HFF-Myc (cell line): ENCODE data around the gene CDK5R2.

ENCODE experiments used
- DNase-seq: peaks from one replicate; pipeline ENCODE4 v3.0.0-alpha.2; 2011; ENCODE audit warnings: low read depth; ENCODE audit errors: extremely low read depth
- H3K4me3 ChIP-seq: replicated peaks from 2 replicates; pipeline ENCODE4 v1.5.1; 2011; ENCODE audit warnings: low read depth, mild to moderate bottlenecking, control low read depth, low read length
- TF ChIP-seq, protein P1 (sequence below): IDR thresholded peaks from 2 replicates; pipeline ENCODE4 v1.5.1; 2012; ENCODE audit warnings: mild to moderate bottlenecking, low read depth, low read length, control low read depth; ENCODE audit errors: missing control alignments

The CDK5R2 gene

DNA sequence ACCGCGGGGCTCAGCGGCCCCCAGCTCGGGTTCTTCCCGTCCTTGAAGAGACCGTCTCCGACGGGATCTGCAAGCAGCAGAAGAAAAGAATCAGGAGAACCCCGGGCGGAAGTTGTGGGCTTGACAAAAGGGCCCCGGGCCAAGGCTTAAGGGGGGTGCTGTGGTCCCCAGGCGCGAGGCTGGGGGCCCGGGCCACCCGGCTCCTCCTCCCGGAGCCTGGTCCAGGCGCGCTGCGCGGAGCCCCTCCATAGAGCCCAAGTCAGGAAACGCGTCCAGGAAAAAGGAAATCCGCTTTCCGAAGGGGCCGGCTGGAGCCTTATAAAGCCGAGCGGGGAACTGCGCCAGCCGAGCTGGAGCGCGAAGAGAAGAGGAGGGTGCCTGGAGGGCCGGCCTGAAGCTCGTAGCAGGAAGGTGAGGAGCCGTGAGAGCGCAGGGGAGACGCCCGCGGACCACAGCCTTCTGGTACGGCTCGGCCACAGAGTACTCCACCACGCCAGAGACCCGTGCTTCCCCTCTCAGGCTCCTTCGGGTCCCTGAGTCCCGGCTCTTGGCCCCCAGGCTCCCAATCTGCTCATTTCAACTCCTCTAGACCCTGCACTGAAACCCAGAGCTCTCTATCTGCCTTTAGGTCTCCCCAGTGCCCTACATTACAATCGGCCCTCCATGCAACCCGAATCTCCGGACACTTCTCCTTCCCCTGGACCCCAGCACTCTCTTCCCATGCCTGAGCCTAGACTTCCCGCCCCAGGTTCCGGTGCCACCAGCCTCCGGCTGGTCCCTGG lies 25.0 kb downstream of the CDK5R2 start:
- no peak overlapping the region for H3K4me3 ChIP-seq
- DNase-seq = no peak
- TF ChIP-seq, protein P1, sequence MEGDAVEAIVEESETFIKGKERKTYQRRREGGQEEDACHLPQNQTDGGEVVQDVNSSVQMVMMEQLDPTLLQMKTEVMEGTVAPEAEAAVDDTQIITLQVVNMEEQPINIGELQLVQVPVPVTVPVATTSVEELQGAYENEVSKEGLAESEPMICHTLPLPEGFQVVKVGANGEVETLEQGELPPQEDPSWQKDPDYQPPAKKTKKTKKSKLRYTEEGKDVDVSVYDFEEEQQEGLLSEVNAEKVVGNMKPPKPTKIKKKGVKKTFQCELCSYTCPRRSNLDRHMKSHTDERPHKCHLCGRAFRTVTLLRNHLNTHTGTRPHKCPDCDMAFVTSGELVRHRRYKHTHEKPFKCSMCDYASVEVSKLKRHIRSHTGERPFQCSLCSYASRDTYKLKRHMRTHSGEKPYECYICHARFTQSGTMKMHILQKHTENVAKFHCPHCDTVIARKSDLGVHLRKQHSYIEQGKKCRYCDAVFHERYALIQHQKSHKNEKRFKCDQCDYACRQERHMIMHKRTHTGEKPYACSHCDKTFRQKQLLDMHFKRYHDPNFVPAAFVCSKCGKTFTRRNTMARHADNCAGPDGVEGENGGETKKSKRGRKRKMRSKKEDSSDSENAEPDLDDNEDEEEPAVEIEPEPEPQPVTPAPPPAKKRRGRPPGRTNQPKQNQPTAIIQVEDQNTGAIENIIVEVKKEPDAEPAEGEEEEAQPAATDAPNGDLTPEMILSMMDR = no peak

- no peak for DNase-seq
- H3K4me3 ChIP-seq = no peak within 1 kb of the TSS
- TF ChIP-seq, protein P1 = no peak
Observed at GRCh38 chr2:218985021-218985324, 25.5 kb downstream of the CDK5R2 start, which contains the start of gene FEV. Gene FEV, minus strand, starts transcription at chr2:218985184. Its CDS starts 109 bp downstream, at chr2:218985075.

DNA sequence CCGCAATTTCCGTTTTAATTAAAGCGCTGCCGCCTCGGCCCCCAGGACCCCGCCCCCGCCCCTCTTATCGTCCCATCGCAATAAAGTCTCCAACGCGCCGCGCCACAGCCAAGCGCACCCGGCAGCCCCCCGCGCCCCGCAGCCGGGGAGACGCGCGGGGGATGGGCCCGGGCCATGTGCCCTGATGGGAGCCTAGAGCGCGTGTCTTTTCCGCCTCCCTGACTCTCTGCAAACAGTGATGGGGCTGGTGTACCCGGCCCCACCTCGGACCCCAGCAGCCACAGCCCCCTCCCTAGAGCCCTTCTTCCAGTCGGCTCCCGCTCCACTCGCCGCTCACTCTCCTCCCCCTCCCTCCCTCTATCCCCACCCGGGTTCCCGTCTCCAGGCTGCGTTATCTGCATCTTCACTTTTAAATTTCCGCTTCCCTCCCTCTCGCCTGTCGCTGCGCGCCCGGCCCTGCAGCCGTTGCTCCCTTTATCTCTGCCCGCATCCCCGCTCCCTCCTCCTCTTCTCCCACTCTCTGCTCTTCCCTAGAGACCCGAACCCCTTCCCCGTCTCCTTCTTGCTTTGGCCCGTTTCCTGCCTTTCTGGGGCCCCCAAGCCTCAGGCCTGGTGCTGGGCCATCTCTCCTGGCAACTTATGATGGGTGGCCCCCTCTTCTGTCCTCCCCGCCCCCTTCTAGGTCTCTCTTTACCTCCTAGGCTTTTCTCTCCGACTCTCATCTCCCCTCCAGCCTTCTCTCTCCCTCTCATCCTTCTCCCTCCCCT lies 26.0 kb downstream of the CDK5R2 start:
- no peak for DNase-seq
- TF ChIP-seq, protein P1 = no peak
- no peak overlapping the region for H3K4me3 ChIP-seq

DNA sequence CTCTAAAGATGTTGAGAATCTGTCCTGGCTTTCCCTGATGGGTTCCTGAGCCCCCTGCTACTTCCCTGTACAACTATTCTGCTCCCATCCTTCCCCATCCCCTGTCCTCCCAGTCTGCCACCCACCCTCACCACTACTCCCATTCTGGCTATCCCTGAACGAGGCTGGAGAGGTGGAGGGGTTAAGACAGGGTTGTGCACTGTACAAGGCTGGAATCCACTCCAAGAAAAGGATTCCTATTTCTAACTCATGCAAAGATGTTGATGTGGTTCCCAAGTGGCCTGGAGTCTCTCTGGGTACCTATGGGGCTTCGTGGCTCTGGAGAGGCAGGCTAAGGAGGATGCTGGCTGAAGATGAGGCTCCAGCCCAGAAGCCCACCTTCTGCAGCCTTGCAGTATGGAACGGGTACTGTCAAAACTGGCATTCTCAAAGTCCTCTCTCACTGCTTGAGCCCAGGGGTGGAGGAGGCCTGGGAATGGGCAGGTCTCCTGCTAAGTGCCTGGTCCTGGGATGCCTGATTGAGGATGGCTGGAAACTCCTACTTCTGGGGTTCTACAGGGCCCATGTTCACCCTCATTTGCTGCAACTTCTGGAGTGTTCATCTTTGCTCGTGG lies 26.8 kb downstream of the CDK5R2 start:
- no peak overlapping the region for H3K4me3 ChIP-seq
- no peak for DNase-seq
- TF ChIP-seq, protein P1 = no peak

DNA sequence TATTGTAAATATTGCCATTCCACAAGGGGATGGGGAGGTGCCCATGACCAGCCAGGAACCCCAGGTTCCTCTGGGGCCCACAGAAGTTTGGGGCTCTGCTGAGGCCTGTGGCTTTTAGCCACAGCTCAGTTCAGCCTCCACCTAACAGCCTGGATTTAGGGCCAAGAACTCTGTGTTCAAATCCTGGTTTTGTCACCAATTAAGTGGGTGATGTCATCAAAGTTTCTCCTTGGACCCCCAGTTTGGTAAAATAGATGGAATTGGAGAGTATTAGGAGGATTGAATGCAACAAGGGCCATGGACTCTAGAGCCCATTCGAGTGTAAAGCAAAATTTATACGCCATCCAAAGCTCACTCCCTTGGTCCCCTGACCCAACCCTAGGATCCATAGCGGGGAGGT lies 28.7 kb downstream of the CDK5R2 start:
- TF ChIP-seq, protein P1 = no peak
- DNase-seq = no peak
- no peak overlapping the region for H3K4me3 ChIP-seq

DNA sequence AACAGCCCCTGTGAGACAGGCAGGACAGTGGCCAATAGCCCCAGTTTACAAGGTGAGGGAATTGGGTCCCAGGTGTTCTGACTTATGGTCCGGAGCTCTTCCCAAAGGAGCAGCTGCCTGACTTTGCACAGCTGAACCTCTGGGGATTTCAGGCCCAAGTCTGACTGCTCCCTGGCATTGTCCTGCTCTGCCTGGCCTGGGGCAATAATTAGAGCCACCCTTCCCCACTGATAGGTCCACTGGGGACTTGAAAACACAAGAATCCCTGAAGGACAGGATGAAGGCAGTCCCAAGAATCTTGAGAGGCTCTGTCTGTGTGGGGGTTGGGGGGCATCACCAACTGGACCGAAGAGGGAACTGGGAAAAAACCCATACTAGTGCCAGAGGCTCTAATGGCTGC lies 29.2 kb downstream of the CDK5R2 start:
- TF ChIP-seq, protein P1 = no peak
- no peak for DNase-seq
- no peak overlapping the region for H3K4me3 ChIP-seq
